Mucosa of descending colon (tissue), 3 donors: Measurements from ENCODE around the gene PADI2. TPM values are rescaled to one million over a fixed set of nuclear protein-coding genes. Genes with fewer than 3 reads are reported as not detected.

Experiments
- ATAC-seq: fragments of 200-7000 bp; cut with Tn5 transposase; one replicate; pipeline ENCODE4 v1.9.1; 2020; ENCODE audit warnings: mild to moderate bottlenecking, moderate library complexity
- DNase-seq, 3 donors: peaks; one replicate each; pipeline ENCODE4 v3.0.0-alpha.2; 2020
- H3K36me3 ChIP-seq: fragments of 200-600 bp; one replicate; pipeline ENCODE4 v1.8.0; 2021; ENCODE audit warnings: low read depth, mild to moderate bottlenecking
- H3K4me1 ChIP-seq: fragments of 200-600 bp; one replicate; pipeline ENCODE4 v1.8.0; 2021; ENCODE audit warnings: low read depth, mild to moderate bottlenecking
- H3K4me3 ChIP-seq: fragments of 200-600 bp; one replicate; pipeline ENCODE4 v1.8.0; 2021; ENCODE audit warnings: mild to moderate bottlenecking
- H3K9me3 ChIP-seq: fragments of 200-600 bp; one replicate; pipeline ENCODE4 v1.8.0; 2021; ENCODE audit warnings: mild to moderate bottlenecking
- CTCF ChIP-seq: fragments of 200-600 bp; IDR thresholded peaks from one replicate; pipeline ENCODE4 v1.8.0; 2022; ENCODE audit warnings: antibody characterized with exemption, mild to moderate bottlenecking
- intact Hi-C, 2 donors: fragments of 100-400 bp; cut with DNase I in 1 of 2; cut with micrococcal nuclease in 1 of 2; formaldehyde crosslinking; loops; one replicate each; pipeline versions ENCODE4 v1.11.0 to v1.11.1; 2022; cut with DNase I, micrococcal nuclease
- total RNA-seq, 3 donors: library from RNA; stranded (reverse); fragmentation: NEBNext Ultra II Directional in 2 of 3; extraction: Animal tissue kit (Norgen Biotek cat#: 25700) in 2 of 3; gene quantifications; one replicate each; pipeline versions ENCODE4 v1.2.1 to v1.2.4, GENCODE V29; 2021 to 2023
- donor health status: DM: no; HTN: no; CAD: no; lungs with moderate emphysema.
- donor health status: DM: no; HTN: no; CAD: no.
- donor health status: DM: no; HTN: yes; CAD: no.

PADI2 gene
- total RNA-seq, 3 donors from 2014 or later = 105 to 398 (median 163) TPM

GRCh38 chr1:17128361-17128760 lies 9.1 kb upstream of the PADI2 start:
- Histone ChIP-seq H3K9me3 (no peaks in the 10 kb centered on the region), H3K4me3 (no peak overlapping the region), H3K36me3 (no peaks in the 10 kb centered on the region), H3K4me1 (no peaks in the 10 kb centered on the region)
- no peak for DNase-seq
- no peak for TF ChIP-seq CTCF
- peak; percentile 27 for ATAC-seq
- intact Hi-C loops = no loop called here

- H3K4me3 ChIP-seq = no peak overlapping the region
- intact Hi-C loops = loop anchor here (2.0 kb wide), 2 partner anchors 111 to 115 kb away; no protein-coding TSS in a partner anchor
- peak; percentile 89 to 97 (median 93) for DNase-seq
- ATAC-seq = peak; percentile 92
- no peaks in the 10 kb centered on the region for H3K36me3 ChIP-seq
- H3K9me3 ChIP-seq = no peaks in the 10 kb centered on the region
- peak; percentile 90 for TF ChIP-seq CTCF
- H3K4me1 ChIP-seq = peaks cover 18% of the 10 kb centered on the region
Observed at GRCh38 chr1:17125756-17126237, 6.5 kb upstream of the PADI2 start.

- ATAC-seq (no peak), DNase-seq (no peak)
- intact Hi-C loops = loop anchor here (2.0 kb wide), 2 partner anchors 113 to 117 kb away; no protein-coding TSS in a partner anchor
- no peak for TF ChIP-seq CTCF
- Histone ChIP-seq H3K9me3 (no peaks in the 10 kb centered on the region), H3K4me1 (peaks cover 30% of the 10 kb centered on the region), H3K36me3 (no peaks in the 10 kb centered on the region), H3K4me3 (no peak overlapping the region)
Observed at GRCh38 chr1:17123196-17124045, 4.2 kb upstream of the PADI2 start.

GRCh38 chr1:17122521-17123164 lies 3.4 kb upstream of the PADI2 start:
- ATAC-seq = no peak
- peak in 2 of 3 donors; percentile 53 to 60 for DNase-seq
- intact Hi-C loops = no loop called here

GRCh38 chr1:17121881-17122280 lies 2.6 kb upstream of the PADI2 start:
- ATAC-seq (no peak), DNase-seq (no peak)
- no peak for TF ChIP-seq CTCF
- H3K36me3 ChIP-seq = no peaks in the 10 kb centered on the region
- intact Hi-C loops = no loop called here
- H3K4me3 ChIP-seq = no peak overlapping the region
- H3K4me1 ChIP-seq = peaks cover 31% of the 10 kb centered on the region
- no peaks in the 10 kb centered on the region for H3K9me3 ChIP-seq

More at GRCh38 chr1:17122521-17123164, 3.4 kb upstream of the PADI2 start:
- Histone ChIP-seq H3K9me3 (no peaks in the 10 kb centered on the region), H3K4me3 (no peak overlapping the region), H3K36me3 (no peaks in the 10 kb centered on the region), H3K4me1 (peaks cover 30% of the 10 kb centered on the region)
- no peak for TF ChIP-seq CTCF
